Osteoblast (primary cell): Measurements from ENCODE around the gene TIMP3. TPM values are rescaled to one million over a fixed set of nuclear protein-coding genes. Genes with fewer than 3 reads are reported as not detected.

ENCODE experiments used
- DNase-seq: peaks from one replicate; pipeline ENCODE4 v3.0.0; 2011; ENCODE audit warnings: low spot score, mixed read lengths; ENCODE audit not compliant: insufficient read length; ENCODE audit errors: missing footprints
- H2AFZ ChIP-seq: 2 replicates; pipeline ENCODE4 v1.6.0; 2011; ENCODE audit warnings: mild to moderate bottlenecking, low read length
- H3K27ac ChIP-seq: 2 replicates; pipeline ENCODE4 v1.5.1; 2011; ENCODE audit warnings: mild to moderate bottlenecking, low read depth, low read length, moderate library complexity
- H3K27me3 ChIP-seq: 2 replicates; pipeline ENCODE4 v1.6.0; 2012; ENCODE audit warnings: mild to moderate bottlenecking, control low read depth, inconsistent platforms, low read length, moderate library complexity; ENCODE audit not compliant: insufficient read depth
- H3K36me3 ChIP-seq: 2 replicates; pipeline ENCODE4 v1.5.1; 2011; ENCODE audit warnings: mild to moderate bottlenecking, low read length, control low read depth, moderate library complexity; ENCODE audit not compliant: insufficient read depth
- H3K4me1 ChIP-seq: 2 replicates; pipeline ENCODE4 v1.5.1; 2011; ENCODE audit warnings: mild to moderate bottlenecking, low read length, control low read depth, moderate library complexity; ENCODE audit not compliant: insufficient read depth
- H3K4me2 ChIP-seq: 2 replicates; pipeline ENCODE4 v1.6.0; 2011; ENCODE audit warnings: mild to moderate bottlenecking, low read length; ENCODE audit not compliant: insufficient read depth
- H3K4me3 ChIP-seq: fragments of 200-600 bp; sonication (generic); 3 replicates; pipeline ENCODE4 v1.5.1; 2012; ENCODE audit warnings: mild to moderate bottlenecking, low read length, inconsistent platforms; ENCODE audit not compliant: insufficient read depth
- H3K79me2 ChIP-seq: 2 replicates; pipeline ENCODE4 v1.6.0; 2012; ENCODE audit warnings: mild to moderate bottlenecking, low read length, control low read depth, inconsistent platforms; ENCODE audit not compliant: insufficient read depth
- H3K9me3 ChIP-seq: 2 replicates; pipeline ENCODE4 v1.5.1; 2011; ENCODE audit warnings: low read depth, low read length, control low read depth
- H4K20me1 ChIP-seq: 2 replicates; pipeline ENCODE4 v1.6.0; 2012; ENCODE audit warnings: mild to moderate bottlenecking, low read length, control low read depth; ENCODE audit not compliant: insufficient read depth
- CTCF ChIP-seq: IDR thresholded peaks from 2 replicates; pipeline ENCODE4 v1.5.1; 2011; ENCODE audit warnings: mild to moderate bottlenecking, low read depth, low read length, moderate library complexity; ENCODE audit errors: extremely low read depth
- total RNA-seq: library from RNA; depleted of rRNA; stranded (reverse); fragments of >200 nt; gene quantifications from 2 replicates; pipeline ENCODE4 v1.2.3, GENCODE V29; 2012

TIMP3 gene
- total RNA-seq, 1 donor = 1,293 TPM

GRCh38 chr22:32786027-32786418, 15.5 kb upstream of the TIMP3 start:
- Histone ChIP-seq H3K27me3 (no peaks in the 10 kb centered on the region), H3K27ac (no peak overlapping the region), H4K20me1 (no peaks in the 10 kb centered on the region), H3K4me2 (no peak overlapping the region), H3K4me1 (peaks cover 17% of the 10 kb centered on the region), H3K4me3 (no peak overlapping the region), H2AFZ (no peak overlapping the region), H3K36me3 (no peaks in the 10 kb centered on the region), H3K79me2 (no peaks in the 10 kb centered on the region), H3K9me3 (no peaks in the 10 kb centered on the region)
- no peak for DNase-seq
- no peak for TF ChIP-seq CTCF

GRCh38 chr22:32788904-32789624, 12.4 kb upstream of the TIMP3 start:
- Histone ChIP-seq H4K20me1 (no peaks in the 10 kb centered on the region), H3K9me3 (no peaks in the 10 kb centered on the region), H2AFZ (peak overlapping the region; percentile 65), H3K27ac (peak overlapping the region; percentile 44), H3K4me3 (no peak overlapping the region), H3K36me3 (no peaks in the 10 kb centered on the region), H3K4me1 (peaks cover 17% of the 10 kb centered on the region), H3K4me2 (peak overlapping the region; percentile 20), H3K27me3 (no peaks in the 10 kb centered on the region), H3K79me2 (no peaks in the 10 kb centered on the region)
- peak; percentile 81 for DNase-seq
- TF ChIP-seq CTCF = no peak

- H3K27ac ChIP-seq = no peak overlapping the region
- H3K4me2 ChIP-seq = no peak overlapping the region
- no peaks in the 10 kb centered on the region for H4K20me1 ChIP-seq
- no peak overlapping the region for H3K4me3 ChIP-seq
- no peak overlapping the region for H2AFZ ChIP-seq
- TF ChIP-seq CTCF = no peak
- H3K79me2 ChIP-seq = no peaks in the 10 kb centered on the region
- DNase-seq = no peak
- no peaks in the 10 kb centered on the region for H3K36me3 ChIP-seq
- peaks cover 24% of the 10 kb centered on the region for H3K4me1 ChIP-seq
- no peaks in the 10 kb centered on the region for H3K27me3 ChIP-seq
- no peaks in the 10 kb centered on the region for H3K9me3 ChIP-seq
Measured at GRCh38 chr22:32789797-32790620, 11.5 kb upstream of the TIMP3 start.

- Histone ChIP-seq H3K9me3 (no peaks in the 10 kb centered on the region), H4K20me1 (no peaks in the 10 kb centered on the region), H3K4me2 (no peak overlapping the region), H3K4me3 (no peak overlapping the region), H3K27ac (no peak overlapping the region), H3K27me3 (no peaks in the 10 kb centered on the region), H3K36me3 (no peaks in the 10 kb centered on the region), H3K79me2 (no peaks in the 10 kb centered on the region), H3K4me1 (peaks cover 34% of the 10 kb centered on the region), H2AFZ (no peak overlapping the region)
- no peak for DNase-seq
- no peak for TF ChIP-seq CTCF
Measured at GRCh38 chr22:32791056-32791455, 10.4 kb upstream of the TIMP3 start.
